Urothelium cell line (cell line): ENCODE data around the gene TBL3.
"Not testable (repeated sequence)": the region's sequence is repeated elsewhere in the genome, so short reads cannot be mapped to it uniquely, and the experiment has no call there.

Experiments used
- DNase-seq: peaks from one replicate; pipeline ENCODE4 v3.0.0; 2011; ENCODE audit warnings: low spot score, mixed read lengths
- FAIRE-seq: peaks from 2 replicates; lab custom pipeline; 2011; peaks lifted over from hg19 to GRCh38; lab: Jason Lieb, UNC

The TBL3 gene

GRCh38 chr16:2011726-2012125 is 39.9 kb downstream of the TBL3 start:
- DNase-seq, FAIRE-seq: not testable (repeated sequence)

- FAIRE-seq, result no peak
- DNase-seq, result no peak
Measured at GRCh38 chr16:2013527-2013926, 41.7 kb downstream of the TBL3 start.

- no peak for FAIRE-seq
- no peak for DNase-seq
Measured at GRCh38 chr16:2015117-2015946, 43.5 kb downstream of the TBL3 start.

- FAIRE-seq (no peak), DNase-seq (no peak)
Measured at GRCh38 chr16:2015947-2016208, 44.0 kb downstream of the TBL3 start.

GRCh38 chr16:2016407-2016922 is 44.6 kb downstream of the TBL3 start:
- DNase-seq (no peak), FAIRE-seq (no peak)

GRCh38 chr16:2019518-2019920 is 47.7 kb downstream of the TBL3 start, which contains the start of gene NPW:
Gene NPW, plus strand, starts transcription at chr16:2019785.
- FAIRE-seq, result no peak
- no peak for DNase-seq

- DNase-seq (no peak), FAIRE-seq (no peak)
Measured at GRCh38 chr16:2019921-2020831, 48.3 kb downstream of the TBL3 start.

- DNase-seq (peak; percentile 79), FAIRE-seq (peak; percentile 75)
Measured at GRCh38 chr16:2022723-2023091, 50.9 kb downstream of the TBL3 start.

- FAIRE-seq (peak; percentile 44), DNase-seq (peak; percentile 97)
Measured at GRCh38 chr16:2023092-2024031, 51.5 kb downstream of the TBL3 start.

- FAIRE-seq (no peak), DNase-seq (no peak)
Measured at GRCh38 chr16:2024032-2024420, 52.2 kb downstream of the TBL3 start.

GRCh38 chr16:2025251-2025650 is 53.4 kb downstream of the TBL3 start:
- FAIRE-seq (no peak), DNase-seq (no peak)

GRCh38 chr16:2025878-2026460 is 54.1 kb downstream of the TBL3 start:
- DNase-seq (no peak), FAIRE-seq (no peak)

- DNase-seq (peak; percentile 81), FAIRE-seq (no peak)
Measured at GRCh38 chr16:2026461-2027023, 54.7 kb downstream of the TBL3 start, which contains the start of gene NHERF2. Gene NHERF2, plus strand, starts transcription at chr16:2026902. Its CDS starts 104 bp downstream, at chr16:2027006.

GRCh38 chr16:2027024-2028010 is 55.5 kb downstream of the TBL3 start:
- FAIRE-seq, result no peak

GRCh38 chr16:2028146-2028545 is 56.3 kb downstream of the TBL3 start:
- no peak for DNase-seq
- no peak for FAIRE-seq

More at GRCh38 chr16:2027024-2028010, 55.5 kb downstream of the TBL3 start:
- peak; percentile 49 for DNase-seq

- no peak for FAIRE-seq
- no peak for DNase-seq
Measured at GRCh38 chr16:2028620-2029220, 56.9 kb downstream of the TBL3 start.

- FAIRE-seq (no peak), DNase-seq (no peak)
Measured at GRCh38 chr16:2029350-2029749, 57.5 kb downstream of the TBL3 start.

GRCh38 chr16:2030036-2030435 is 58.2 kb downstream of the TBL3 start:
- DNase-seq, result no peak

More at GRCh38 chr16:2030036-2030435, 58.2 kb downstream of the TBL3 start:
- FAIRE-seq, result no peak
